Measurements from ENCODE around the gene CRB2.

GRCh38 chr9:123411191-123411590 is 55.2 kb downstream of the CRB2 start:
- TF ChIP-seq CTCF (IDR thresholded peaks at IDR 0.05) (no peak), POLR2A (IDR thresholded peaks at IDR 0.05) (no peak)

Data from adrenal gland (tissue), 5 donors.